ENCODE data around the gene CD300LG.

DNA sequence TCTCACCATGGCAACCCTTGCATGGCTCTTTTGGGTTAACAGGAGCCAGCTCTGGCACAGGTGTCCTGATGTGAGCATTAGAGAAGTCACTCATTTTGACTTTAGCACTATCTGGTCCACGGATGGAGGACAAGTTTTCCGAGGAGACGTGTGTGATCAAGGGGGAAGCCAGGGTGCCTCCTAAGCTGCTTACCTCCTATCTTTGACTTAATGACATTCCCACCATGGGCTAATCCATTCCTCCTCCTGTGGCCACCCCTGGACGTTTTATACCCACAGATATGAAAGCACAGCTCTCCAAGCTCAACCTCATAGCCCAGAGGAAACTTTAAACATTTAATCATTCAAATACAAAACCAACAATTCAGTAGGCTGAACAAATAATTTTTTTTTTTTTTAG lies 41.6 kb downstream of the CD300LG start:
- TF ChIP-seq, protein P1, sequence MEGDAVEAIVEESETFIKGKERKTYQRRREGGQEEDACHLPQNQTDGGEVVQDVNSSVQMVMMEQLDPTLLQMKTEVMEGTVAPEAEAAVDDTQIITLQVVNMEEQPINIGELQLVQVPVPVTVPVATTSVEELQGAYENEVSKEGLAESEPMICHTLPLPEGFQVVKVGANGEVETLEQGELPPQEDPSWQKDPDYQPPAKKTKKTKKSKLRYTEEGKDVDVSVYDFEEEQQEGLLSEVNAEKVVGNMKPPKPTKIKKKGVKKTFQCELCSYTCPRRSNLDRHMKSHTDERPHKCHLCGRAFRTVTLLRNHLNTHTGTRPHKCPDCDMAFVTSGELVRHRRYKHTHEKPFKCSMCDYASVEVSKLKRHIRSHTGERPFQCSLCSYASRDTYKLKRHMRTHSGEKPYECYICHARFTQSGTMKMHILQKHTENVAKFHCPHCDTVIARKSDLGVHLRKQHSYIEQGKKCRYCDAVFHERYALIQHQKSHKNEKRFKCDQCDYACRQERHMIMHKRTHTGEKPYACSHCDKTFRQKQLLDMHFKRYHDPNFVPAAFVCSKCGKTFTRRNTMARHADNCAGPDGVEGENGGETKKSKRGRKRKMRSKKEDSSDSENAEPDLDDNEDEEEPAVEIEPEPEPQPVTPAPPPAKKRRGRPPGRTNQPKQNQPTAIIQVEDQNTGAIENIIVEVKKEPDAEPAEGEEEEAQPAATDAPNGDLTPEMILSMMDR (IDR thresholded peaks at IDR 0.05) = no peak
- TF ChIP-seq POLR2A (IDR thresholded peaks at IDR 0.05) = no peak
